Measurements from ENCODE around the gene PNLDC1.
A peak's percentile ranks its signal among the peaks of the same experiment; 100 is the strongest.

Gene PNLDC1

GRCh38 chr6:159800141-159800865 lies at the start of gene PNLDC1:
PNLDC1 (plus strand) TSS chr6:159800276; CDS start chr6:159800308, 32 bp downstream.
- DNase-seq: no peak

GRCh38 chr6:159751448-159751847 lies 48.6 kb upstream of the PNLDC1 start:
- DNase-seq: no peak

- no peak for DNase-seq
Observed at GRCh38 chr6:159753081-159753872, 46.8 kb upstream of the PNLDC1 start.

- DNase-seq: no peak
Observed at GRCh38 chr6:159754401-159754800, 45.7 kb upstream of the PNLDC1 start.

GRCh38 chr6:159754959-159755914 lies 44.8 kb upstream of the PNLDC1 start:
- no peak for DNase-seq

- DNase-seq: no peak
Observed at GRCh38 chr6:159756508-159756907, 43.6 kb upstream of the PNLDC1 start.

GRCh38 chr6:159758031-159759001 lies 41.8 kb upstream of the PNLDC1 start:
- no peak for DNase-seq

- no peak for DNase-seq
Observed at GRCh38 chr6:159759645-159760044, 40.4 kb upstream of the PNLDC1 start.

GRCh38 chr6:159760602-159761057 lies 39.4 kb upstream of the PNLDC1 start:
- DNase-seq: no peak

- no peak for DNase-seq
Observed at GRCh38 chr6:159761129-159761872, 38.8 kb upstream of the PNLDC1 start.

GRCh38 chr6:159761873-159762680 lies 38.0 kb upstream of the PNLDC1 start, which contains the start of gene ACAT2:
ACAT2 (plus strand) TSS chr6:159762045; CDS start chr6:159762088, 43 bp downstream.
- DNase-seq: peak; percentile 89 to 96

GRCh38 chr6:159762681-159763293 lies 37.3 kb upstream of the PNLDC1 start:
- peak in 1 of 2 experiments; percentile 39 for DNase-seq

- no peak for DNase-seq
Observed at GRCh38 chr6:159766906-159767305, 33.2 kb upstream of the PNLDC1 start.

GRCh38 chr6:159769470-159769869 lies 30.6 kb upstream of the PNLDC1 start:
- DNase-seq: no peak

- no peak for DNase-seq
Observed at GRCh38 chr6:159772196-159772595, 27.9 kb upstream of the PNLDC1 start.

GRCh38 chr6:159777240-159777904 lies 22.7 kb upstream of the PNLDC1 start:
- no peak for DNase-seq

GRCh38 chr6:159778131-159778530 lies 21.9 kb upstream of the PNLDC1 start:
- no peak for DNase-seq

- DNase-seq: no peak
Observed at GRCh38 chr6:159778542-159779103, 21.5 kb upstream of the PNLDC1 start.

Data from Kasumi-1 (cell line).